Measurements from ENCODE around the gene NFYA. TPM values are rescaled to one million over a fixed set of nuclear protein-coding genes. Genes with fewer than 3 reads are reported as not detected.

Gene NFYA
- total and polyA plus RNA-seq, 2 of the 13 experiments (the other 11 are each of a cell fraction or from before 2014, with no cell fraction given), result 16.0 to 22.9 TPM

DNA sequence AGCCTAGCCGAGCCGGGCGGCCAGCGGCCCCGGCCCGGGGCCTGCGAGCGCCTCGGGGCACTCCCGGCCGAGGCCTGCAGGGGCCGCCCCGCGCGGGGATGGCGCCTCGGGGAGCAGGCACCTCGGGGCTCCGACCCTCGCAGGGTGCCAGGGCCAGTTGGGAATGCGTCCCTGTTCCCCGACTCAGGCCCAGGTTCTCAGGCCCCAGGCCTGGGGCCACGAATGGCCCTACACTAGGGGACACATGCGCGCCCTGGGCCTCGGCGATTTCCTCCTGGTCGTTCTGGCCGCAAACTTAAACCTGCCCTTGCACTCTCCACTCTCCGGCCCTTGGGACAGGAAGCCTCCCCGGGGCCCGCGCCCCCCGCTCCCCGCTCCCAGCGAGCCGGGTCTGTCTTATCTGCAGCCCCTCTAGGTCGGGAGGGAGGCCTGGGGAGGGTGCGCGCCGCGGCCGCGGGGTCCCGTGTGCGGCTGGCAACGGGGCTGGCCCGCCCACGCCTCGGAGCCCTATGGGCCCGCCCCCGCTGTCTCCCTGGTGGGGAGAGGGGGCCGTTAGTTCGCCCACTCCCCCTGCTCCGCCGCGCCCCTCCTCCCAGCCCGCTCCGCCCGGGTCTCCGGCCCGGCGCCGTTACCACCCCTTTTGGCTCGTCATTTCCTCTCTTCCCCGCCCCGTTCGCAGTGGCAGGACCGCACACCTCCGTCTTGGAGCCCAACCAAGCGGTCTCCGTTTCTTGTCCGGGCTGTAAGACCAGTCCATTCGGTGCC lies 611 bp downstream of the NFYA start (continued):
- TF ChIP-seq, protein P1, sequence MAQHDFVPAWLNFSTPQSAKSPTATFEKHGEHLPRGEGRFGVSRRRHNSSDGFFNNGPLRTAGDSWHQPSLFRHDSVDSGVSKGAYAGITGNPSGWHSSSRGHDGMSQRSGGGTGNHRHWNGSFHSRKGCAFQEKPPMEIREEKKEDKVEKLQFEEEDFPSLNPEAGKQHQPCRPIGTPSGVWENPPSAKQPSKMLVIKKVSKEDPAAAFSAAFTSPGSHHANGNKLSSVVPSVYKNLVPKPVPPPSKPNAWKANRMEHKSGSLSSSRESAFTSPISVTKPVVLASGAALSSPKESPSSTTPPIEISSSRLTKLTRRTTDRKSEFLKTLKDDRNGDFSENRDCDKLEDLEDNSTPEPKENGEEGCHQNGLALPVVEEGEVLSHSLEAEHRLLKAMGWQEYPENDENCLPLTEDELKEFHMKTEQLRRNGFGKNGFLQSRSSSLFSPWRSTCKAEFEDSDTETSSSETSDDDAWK (CRISPR knock-in tag; IDR thresholded peaks at IDR 0.05), result no peak
- TF ChIP-seq CBX1 (IDR thresholded peaks at IDR 0.05; ENCODE audit: low read depth), result peak; percentile 21
- TF ChIP-seq AGO2 (optimal IDR thresholded peaks at IDR 0.05; ENCODE audit: low read depth, low read length), result peak; percentile 100
- TF ChIP-seq ZNF160 (CRISPR knock-in tag; IDR thresholded peaks at IDR 0.05), result peak; percentile 79; the same call in 1 of the 2 replicates
- TF ChIP-seq ZNF674 (CRISPR knock-in tag; IDR thresholded peaks at IDR 0.05; ENCODE audit: low read depth), result no peak
- TF ChIP-seq, protein P2, sequence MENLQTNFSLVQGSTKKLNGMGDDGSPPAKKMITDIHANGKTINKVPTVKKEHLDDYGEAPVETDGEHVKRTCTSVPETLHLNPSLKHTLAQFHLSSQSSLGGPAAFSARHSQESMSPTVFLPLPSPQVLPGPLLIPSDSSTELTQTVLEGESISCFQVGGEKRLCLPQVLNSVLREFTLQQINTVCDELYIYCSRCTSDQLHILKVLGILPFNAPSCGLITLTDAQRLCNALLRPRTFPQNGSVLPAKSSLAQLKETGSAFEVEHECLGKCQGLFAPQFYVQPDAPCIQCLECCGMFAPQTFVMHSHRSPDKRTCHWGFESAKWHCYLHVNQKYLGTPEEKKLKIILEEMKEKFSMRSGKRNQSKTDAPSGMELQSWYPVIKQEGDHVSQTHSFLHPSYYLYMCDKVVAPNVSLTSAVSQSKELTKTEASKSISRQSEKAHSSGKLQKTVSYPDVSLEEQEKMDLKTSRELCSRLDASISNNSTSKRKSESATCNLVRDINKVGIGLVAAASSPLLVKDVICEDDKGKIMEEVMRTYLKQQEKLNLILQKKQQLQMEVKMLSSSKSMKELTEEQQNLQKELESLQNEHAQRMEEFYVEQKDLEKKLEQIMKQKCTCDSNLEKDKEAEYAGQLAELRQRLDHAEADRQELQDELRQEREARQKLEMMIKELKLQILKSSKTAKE (CRISPR knock-in tag; IDR thresholded peaks at IDR 0.05; ENCODE audit: borderline replicate concordance), result no peak
- no peak for TF ChIP-seq CHD4 (IDR thresholded peaks at IDR 0.05; ENCODE audit: borderline replicate concordance, low read length)
- TF ChIP-seq FOXO1 (CRISPR knock-in tag; IDR thresholded peaks at IDR 0.05), result no peak
- TF ChIP-seq ZNF644 (CRISPR knock-in tag; IDR thresholded peaks at IDR 0.05; ENCODE audit: low read depth), result 0 out of 2 replicates have a peak, but pooled peaks have one; percentile 36
- TF ChIP-seq ZNF343 (CRISPR knock-in tag; IDR thresholded peaks at IDR 0.05), result no peak
- no peak; the same call in 1 of the 2 replicates for TF ChIP-seq CCDC6 (CRISPR knock-in tag; IDR thresholded peaks at IDR 0.05)
- no peak; the same call in 1 of the 2 replicates for TF ChIP-seq RFXANK (CRISPR knock-in tag; IDR thresholded peaks at IDR 0.05)
- 0 out of 2 replicates have a peak, but pooled peaks have one; percentile 82 for TF ChIP-seq ZNF737 (CRISPR knock-in tag; IDR thresholded peaks at IDR 0.05; ENCODE audit: borderline replicate concordance)
- 0 out of 2 replicates have a peak, but pooled peaks have one; percentile 35 for TF ChIP-seq PPARG (CRISPR knock-in tag; conservative IDR thresholded peaks at IDR 0.05)
- no peak for TF ChIP-seq ZNF441 (CRISPR knock-in tag; IDR thresholded peaks at IDR 0.05; ENCODE audit: borderline replicate concordance)
- TF ChIP-seq, protein P3, sequence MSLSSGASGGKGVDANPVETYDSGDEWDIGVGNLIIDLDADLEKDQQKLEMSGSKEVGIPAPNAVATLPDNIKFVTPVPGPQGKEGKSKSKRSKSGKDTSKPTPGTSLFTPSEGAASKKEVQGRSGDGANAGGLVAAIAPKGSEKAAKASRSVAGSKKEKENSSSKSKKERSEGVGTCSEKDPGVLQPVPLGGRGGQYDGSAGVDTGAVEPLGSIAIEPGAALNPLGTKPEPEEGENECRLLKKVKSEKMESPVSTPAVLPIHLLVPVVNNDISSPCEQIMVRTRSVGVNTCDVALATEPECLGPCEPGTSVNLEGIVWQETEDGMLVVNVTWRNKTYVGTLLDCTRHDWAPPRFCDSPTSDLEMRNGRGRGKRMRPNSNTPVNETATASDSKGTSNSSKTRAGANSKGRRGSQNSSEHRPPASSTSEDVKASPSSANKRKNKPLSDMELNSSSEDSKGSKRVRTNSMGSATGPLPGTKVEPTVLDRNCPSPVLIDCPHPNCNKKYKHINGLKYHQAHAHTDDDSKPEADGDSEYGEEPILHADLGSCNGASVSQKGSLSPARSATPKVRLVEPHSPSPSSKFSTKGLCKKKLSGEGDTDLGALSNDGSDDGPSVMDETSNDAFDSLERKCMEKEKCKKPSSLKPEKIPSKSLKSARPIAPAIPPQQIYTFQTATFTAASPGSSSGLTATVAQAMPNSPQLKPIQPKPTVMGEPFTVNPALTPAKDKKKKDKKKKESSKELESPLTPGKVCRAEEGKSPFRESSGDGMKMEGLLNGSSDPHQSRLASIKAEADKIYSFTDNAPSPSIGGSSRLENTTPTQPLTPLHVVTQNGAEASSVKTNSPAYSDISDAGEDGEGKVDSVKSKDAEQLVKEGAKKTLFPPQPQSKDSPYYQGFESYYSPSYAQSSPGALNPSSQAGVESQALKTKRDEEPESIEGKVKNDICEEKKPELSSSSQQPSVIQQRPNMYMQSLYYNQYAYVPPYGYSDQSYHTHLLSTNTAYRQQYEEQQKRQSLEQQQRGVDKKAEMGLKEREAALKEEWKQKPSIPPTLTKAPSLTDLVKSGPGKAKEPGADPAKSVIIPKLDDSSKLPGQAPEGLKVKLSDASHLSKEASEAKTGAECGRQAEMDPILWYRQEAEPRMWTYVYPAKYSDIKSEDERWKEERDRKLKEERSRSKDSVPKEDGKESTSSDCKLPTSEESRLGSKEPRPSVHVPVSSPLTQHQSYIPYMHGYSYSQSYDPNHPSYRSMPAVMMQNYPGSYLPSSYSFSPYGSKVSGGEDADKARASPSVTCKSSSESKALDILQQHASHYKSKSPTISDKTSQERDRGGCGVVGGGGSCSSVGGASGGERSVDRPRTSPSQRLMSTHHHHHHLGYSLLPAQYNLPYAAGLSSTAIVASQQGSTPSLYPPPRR (CRISPR knock-in tag; IDR thresholded peaks at IDR 0.05; ENCODE audit: borderline replicate concordance), result no peak; the same call in 1 of the 2 replicates
- TF ChIP-seq HNRNPLL (IDR thresholded peaks at IDR 0.05; ENCODE audit: low read depth, low read length, poor library complexity, severe bottlenecking), result peak; percentile 72
- TF ChIP-seq MATR3 (CRISPR knock-in tag; IDR thresholded peaks at IDR 0.05), result no peak
- no peak for TF ChIP-seq ZNF678 (CRISPR knock-in tag; IDR thresholded peaks at IDR 0.05)
- TF ChIP-seq ZMYM4 (CRISPR knock-in tag; IDR thresholded peaks at IDR 0.05), result peak; percentile 58
- TF ChIP-seq KAT8 (CRISPR knock-in tag; IDR thresholded peaks at IDR 0.05), result no peak; the same call in 1 of the 2 replicates
- TF ChIP-seq PHF20 (CRISPR knock-in tag; IDR thresholded peaks at IDR 0.05), result 0 out of 2 replicates have a peak, but pooled peaks have one; percentile 25
- 0 out of 2 replicates have a peak, but pooled peaks have one; percentile 8 for TF ChIP-seq ZNF24 (IDR thresholded peaks at IDR 0.05)
